Type B pancreatic cell (in vitro differentiated cells): ENCODE results near the gene SH2D5. TPM values are rescaled to one million over a fixed set of nuclear protein-coding genes. Genes with fewer than 3 reads are reported as not detected.

Experiments
- DNase-seq: peaks from one replicate; pipeline ENCODE4 v3.0.0; 2021; ENCODE audit warnings: mixed read lengths; ENCODE audit not compliant: unreplicated experiment; ENCODE audit errors: extremely low spot score
- H3K27ac Mint-ChIP-seq: 2 replicates; pipeline ENCODE4 v1.8.0; 2021; ENCODE audit warnings: mild to moderate bottlenecking, mixed read lengths
- H3K27me3 Mint-ChIP-seq: 2 replicates; pipeline ENCODE4 v1.8.0; 2021; ENCODE audit warnings: mixed read lengths
- H3K36me3 Mint-ChIP-seq: 2 replicates; pipeline ENCODE4 v1.8.0; 2021; ENCODE audit warnings: mixed read lengths
- H3K4me1 Mint-ChIP-seq: one replicate; pipeline ENCODE4 v1.8.0; 2021; ENCODE audit warnings: mixed read lengths; ENCODE audit not compliant: unreplicated experiment
- H3K4me3 Mint-ChIP-seq: 2 replicates; pipeline ENCODE4 v1.8.0; 2021; ENCODE audit warnings: mild to moderate bottlenecking, mixed read lengths
- H3K9me3 Mint-ChIP-seq: 2 replicates; pipeline ENCODE4 v1.8.0; 2021; ENCODE audit warnings: mixed read lengths
- total RNA-seq: library from RNA; stranded (reverse); gene quantifications from 2 replicates; pipeline ENCODE4 v1.2.1, GENCODE V29; 2021; ENCODE audit warnings: low replicate concordance
- TF ChIP-seq, protein P1 (sequence below): fragments of 200-600 bp; sonication (generic); conservative IDR thresholded peaks from 2 replicates; pipeline ENCODE4 v1.5.0; 2021; ENCODE audit warnings: antibody characterized with exemption, mild to moderate bottlenecking

The SH2D5 gene
- total RNA-seq, 1 donor from 2014 or later = 1.4 TPM

DNA sequence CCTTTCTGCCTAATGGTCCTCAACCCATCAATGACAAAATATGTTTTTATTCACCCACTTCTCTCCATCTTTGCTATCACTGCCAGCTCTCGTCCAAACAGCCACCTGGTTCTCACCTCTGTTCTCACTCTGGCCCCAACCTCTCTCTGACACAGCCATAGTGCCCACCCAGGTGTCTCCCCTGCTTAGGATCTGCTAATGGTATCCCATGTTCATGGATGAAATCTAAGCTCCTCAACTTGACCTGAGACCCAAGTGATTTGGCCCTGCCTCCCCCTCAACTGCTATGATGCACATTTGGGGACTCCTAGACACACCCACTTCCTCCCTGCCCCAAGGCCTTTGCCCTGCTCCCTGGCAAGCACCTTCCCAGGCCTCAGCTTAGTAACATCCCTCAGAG is 40.6 kb downstream of the SH2D5 start:
- Mint-ChIP-seq H3K9me3 (no peaks in the 10 kb centered on the region), H3K27me3 (no peaks in the 10 kb centered on the region), H3K4me1 (peaks cover 2% of the 10 kb centered on the region), H3K36me3 (no peaks in the 10 kb centered on the region), H3K27ac (no peak overlapping the region), H3K4me3 (no peak overlapping the region)
- DNase-seq = no peak
- TF ChIP-seq, protein P1, sequence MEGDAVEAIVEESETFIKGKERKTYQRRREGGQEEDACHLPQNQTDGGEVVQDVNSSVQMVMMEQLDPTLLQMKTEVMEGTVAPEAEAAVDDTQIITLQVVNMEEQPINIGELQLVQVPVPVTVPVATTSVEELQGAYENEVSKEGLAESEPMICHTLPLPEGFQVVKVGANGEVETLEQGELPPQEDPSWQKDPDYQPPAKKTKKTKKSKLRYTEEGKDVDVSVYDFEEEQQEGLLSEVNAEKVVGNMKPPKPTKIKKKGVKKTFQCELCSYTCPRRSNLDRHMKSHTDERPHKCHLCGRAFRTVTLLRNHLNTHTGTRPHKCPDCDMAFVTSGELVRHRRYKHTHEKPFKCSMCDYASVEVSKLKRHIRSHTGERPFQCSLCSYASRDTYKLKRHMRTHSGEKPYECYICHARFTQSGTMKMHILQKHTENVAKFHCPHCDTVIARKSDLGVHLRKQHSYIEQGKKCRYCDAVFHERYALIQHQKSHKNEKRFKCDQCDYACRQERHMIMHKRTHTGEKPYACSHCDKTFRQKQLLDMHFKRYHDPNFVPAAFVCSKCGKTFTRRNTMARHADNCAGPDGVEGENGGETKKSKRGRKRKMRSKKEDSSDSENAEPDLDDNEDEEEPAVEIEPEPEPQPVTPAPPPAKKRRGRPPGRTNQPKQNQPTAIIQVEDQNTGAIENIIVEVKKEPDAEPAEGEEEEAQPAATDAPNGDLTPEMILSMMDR = no peak

DNA sequence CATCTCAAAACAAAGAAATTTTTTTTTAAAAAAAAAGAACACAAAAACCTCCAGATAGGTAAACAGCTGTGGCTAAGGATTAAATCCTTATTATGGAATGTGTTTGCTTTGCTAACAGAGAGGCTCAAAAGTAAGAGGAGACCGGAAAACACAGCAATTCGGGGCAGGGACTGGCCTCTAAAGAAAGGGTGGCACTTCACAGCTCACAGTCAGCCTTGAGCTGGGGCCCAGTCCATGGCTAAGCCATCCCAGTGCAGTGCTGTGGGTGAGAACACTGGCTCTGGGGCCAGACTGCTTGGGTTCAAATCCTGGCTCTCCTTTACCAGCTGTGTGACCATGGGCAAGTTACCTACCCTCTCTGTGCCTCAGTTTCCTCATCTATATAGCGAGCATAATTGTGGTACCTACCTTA is 42.9 kb downstream of the SH2D5 start:
- TF ChIP-seq, protein P1 = no peak
- Mint-ChIP-seq H3K27me3 (no peaks in the 10 kb centered on the region), H3K4me1 (no peaks in the 10 kb centered on the region), H3K27ac (no peak overlapping the region), H3K36me3 (no peaks in the 10 kb centered on the region), H3K9me3 (no peaks in the 10 kb centered on the region), H3K4me3 (no peak overlapping the region)
- DNase-seq = no peak

DNA sequence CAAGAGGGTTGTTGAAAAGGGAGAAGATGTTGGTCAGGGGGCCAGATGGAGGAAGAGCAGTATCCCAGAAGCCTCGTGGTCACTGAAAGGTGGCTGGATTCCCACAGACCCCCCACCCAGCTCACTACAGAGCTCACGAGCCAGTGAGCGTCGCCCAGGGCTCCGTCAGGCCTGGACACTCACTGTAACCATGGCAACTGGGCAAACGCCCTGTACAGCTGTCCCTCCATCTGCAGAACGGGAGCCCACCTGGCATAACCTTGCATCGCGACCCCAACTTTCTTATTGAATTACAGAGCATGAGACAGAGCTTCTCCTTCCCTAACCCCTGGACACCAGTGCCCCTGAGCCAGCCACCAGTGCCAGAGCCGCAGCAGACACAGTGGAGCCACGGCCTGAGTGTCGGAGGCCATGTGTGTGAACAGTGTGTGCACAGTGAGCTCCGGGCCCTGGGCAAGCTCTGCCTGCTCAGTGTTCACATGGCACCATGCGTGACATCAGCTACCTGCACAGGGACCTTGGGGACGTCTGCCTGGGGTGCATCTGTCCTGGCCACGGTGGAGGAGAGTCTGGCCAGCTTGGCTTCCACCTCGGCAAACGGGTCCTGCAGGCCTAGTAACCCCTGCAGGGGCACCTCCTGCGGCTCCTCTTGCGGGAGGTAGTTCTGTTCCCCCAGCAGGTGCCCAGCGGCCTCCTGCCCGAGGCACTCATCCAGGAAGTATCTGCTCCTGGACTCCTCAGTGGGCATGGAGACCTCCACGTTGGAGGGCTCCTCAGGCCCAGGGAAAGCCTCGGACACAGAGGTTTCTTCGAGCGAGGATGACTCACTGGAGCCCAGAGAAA is 45.4 kb downstream of the SH2D5 start:
- Mint-ChIP-seq H3K27ac (no peak overlapping the region), H3K4me1 (no peaks in the 10 kb centered on the region), H3K4me3 (no peak overlapping the region), H3K27me3 (no peaks in the 10 kb centered on the region), H3K36me3 (no peaks in the 10 kb centered on the region), H3K9me3 (no peaks in the 10 kb centered on the region)
- TF ChIP-seq, protein P1 = no peak
- no peak for DNase-seq

DNA sequence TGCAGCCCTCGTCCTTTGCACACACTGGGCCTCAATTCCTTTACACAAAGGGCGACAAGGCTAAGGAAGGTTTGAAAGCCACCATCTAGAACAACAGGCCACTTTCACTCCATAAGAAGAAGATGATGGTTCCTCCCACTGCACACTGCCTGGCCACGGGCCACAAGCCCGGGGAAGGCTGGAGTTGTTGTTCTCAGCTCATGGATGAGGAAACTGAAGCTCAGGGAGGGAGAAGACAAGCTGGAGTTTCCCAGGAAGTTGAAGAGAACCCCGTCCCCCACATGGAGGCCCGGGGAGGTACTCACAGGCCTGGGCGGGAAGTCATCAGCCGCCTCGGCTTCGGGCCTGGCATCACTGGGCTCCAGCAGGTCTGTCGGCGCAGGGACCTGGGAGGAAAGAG is 46.8 kb downstream of the SH2D5 start:
- Mint-ChIP-seq H3K27me3 (no peaks in the 10 kb centered on the region), H3K9me3 (no peaks in the 10 kb centered on the region), H3K4me1 (no peaks in the 10 kb centered on the region), H3K4me3 (no peak overlapping the region), H3K36me3 (no peaks in the 10 kb centered on the region), H3K27ac (no peak overlapping the region)
- no peak for DNase-seq
- TF ChIP-seq, protein P1 = no peak

DNA sequence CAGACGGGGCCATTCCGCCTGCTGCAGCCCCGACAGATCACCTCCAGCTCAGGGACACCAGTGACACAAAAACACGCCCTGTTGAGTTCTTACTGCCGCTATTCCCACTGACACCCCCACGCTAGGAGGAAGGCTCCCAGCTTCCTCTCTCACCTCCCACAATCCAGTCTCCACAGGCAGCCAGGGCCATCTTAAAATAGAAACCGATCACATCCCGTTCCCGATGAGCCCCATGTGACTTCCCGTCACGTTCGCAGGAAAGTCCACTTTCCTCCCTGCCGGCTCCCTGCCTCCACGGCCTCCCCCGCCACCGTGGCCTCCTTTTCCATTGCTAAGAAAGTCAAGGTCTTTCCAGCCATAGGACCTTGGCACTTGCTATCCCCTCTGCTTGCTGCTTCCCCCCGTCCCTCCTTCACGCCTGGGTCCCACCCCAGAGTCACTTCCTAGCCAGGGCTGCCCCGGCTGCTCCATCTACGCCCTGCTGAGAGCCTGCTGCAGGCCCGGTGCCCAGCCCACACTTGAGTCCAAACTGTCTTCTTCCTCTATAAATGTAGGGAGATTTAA is 47.3 kb downstream of the SH2D5 start:
- H3K36me3 Mint-ChIP-seq = no peaks in the 10 kb centered on the region
- TF ChIP-seq, protein P1 = no peak
- no peak overlapping the region for H3K27ac Mint-ChIP-seq
- no peaks in the 10 kb centered on the region for H3K9me3 Mint-ChIP-seq
- no peaks in the 10 kb centered on the region for H3K27me3 Mint-ChIP-seq
- no peaks in the 10 kb centered on the region for H3K4me1 Mint-ChIP-seq
- H3K4me3 Mint-ChIP-seq = no peak overlapping the region
- no peak for DNase-seq
